Hindlimb muscle (tissue), 1 donor: ENCODE data around the gene SLAMF9. TPM values are rescaled to one million over a fixed set of nuclear protein-coding genes. Genes with fewer than 3 reads are reported as not detected.
A peak's percentile ranks its signal among the peaks of the same experiment; 100 is the strongest.

Source experiments
- DNase-seq: peaks from one replicate; pipeline ENCODE4 v3.0.0-alpha.2; 2013
- polyA plus RNA-seq: library from polyadenylated mRNA; unstranded; fragments of 120-200 nt; gene quantifications from one replicate; pipeline ENCODE4 v1.2.1, GENCODE V29; 2013; ENCODE audit not compliant: insufficient read length

Gene SLAMF9
- polyA plus RNA-seq, 1 donor = not detected

GRCh38 chr1:159932296-159933285 is 21.4 kb downstream of the SLAMF9 start:
- no peak for DNase-seq

- DNase-seq = no peak
Observed at GRCh38 chr1:159931795-159932173, 22.3 kb downstream of the SLAMF9 start.

DNA sequence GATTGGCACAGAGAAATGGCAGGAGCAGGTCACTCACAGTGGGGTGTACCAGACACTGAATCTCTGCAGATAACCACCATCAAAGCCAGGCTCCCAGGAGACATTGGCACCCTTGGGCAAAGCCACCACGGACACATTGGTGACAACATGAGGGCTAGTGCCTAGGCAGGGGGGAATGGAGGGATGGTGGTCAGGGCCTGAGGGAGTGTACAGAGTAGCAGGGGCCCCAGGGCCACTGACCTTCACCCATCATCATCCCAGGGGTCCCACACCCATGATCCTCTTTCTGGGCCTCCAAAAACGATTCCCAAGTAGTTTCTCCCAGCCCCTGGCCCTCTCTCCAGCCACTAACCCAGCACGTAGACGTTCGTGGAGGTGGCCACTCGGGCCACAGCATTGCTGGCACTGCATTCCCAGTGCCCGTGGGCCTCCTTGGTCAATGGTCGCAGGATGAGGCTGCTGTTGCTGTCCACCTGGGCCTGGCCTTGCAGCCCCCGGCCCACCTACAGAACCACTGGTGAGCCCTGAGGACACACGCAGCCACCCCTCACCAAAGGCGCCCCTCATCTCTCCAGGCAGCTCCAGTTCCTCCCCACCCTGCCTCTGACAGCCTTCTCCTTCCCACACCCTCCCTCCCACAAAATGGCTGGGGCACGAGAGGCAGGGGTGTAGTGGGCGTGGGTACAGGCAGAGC is 22.8 kb downstream of the SLAMF9 start:
- no peak for DNase-seq

DNA sequence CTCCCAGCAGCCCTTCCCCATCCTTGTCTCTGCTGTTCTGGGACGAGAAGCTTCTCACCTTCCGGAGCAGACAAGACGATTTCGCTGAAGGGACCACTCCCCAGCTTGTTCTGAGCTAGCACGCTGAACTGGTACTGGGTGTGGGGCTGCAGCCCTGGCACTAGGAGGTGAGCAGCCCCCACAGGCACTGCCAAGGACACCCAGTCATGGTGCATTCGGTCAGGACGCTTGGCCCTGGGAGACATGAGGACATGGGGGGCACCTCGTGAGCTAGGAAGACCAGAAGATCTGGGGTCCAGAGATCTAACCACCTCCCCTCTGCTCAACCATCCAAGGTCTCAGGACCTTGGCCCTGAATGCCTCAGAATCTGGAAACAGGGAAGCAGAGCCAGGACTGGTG is 23.4 kb downstream of the SLAMF9 start:
- no peak for DNase-seq

- no peak for DNase-seq
Observed at GRCh38 chr1:159930216-159930615, 23.8 kb downstream of the SLAMF9 start.

DNA sequence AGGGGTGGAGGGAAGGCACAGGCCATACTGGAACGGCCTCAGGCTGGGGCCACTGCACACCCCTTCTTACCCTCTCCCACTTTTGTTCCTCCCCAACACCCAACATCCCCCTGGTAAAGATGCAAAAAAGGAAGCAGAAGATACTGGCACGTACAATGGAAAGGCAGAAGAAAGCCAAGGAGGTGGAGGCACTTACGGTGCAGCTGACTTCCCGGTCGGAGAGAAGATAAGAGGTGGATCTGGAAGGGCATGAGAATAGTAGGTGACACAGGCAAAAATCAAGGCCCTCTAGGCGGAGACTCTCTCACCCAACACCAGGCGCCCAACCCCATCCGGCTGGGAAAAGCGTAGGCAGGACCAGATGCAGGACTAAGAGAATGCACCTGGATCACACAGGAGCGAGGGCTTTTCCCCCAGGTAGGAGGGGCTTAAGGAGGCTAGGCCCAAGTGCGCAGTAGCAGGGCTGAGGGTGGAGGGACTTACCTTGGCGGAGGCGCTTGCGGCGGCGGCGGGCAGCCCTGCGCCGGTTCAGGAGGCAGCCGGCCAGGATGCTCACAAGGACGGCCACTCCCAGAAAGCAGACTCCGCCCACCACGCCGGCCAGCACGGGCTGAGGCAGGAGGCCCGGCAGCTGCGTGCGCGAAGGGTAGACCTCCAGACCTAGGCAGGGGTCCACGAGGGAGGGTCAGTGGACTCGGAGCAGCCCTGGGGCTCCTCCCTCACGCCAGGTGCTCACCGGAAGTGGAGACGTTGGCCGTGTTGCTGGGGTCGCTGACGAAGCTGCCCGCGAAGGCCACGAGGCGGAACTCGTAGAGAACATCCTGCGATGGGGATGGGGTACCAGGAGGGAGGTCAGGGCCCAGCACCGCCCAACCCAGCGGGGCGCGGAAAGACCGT is 24.6 kb downstream of the SLAMF9 start:
- DNase-seq = no peak

DNA sequence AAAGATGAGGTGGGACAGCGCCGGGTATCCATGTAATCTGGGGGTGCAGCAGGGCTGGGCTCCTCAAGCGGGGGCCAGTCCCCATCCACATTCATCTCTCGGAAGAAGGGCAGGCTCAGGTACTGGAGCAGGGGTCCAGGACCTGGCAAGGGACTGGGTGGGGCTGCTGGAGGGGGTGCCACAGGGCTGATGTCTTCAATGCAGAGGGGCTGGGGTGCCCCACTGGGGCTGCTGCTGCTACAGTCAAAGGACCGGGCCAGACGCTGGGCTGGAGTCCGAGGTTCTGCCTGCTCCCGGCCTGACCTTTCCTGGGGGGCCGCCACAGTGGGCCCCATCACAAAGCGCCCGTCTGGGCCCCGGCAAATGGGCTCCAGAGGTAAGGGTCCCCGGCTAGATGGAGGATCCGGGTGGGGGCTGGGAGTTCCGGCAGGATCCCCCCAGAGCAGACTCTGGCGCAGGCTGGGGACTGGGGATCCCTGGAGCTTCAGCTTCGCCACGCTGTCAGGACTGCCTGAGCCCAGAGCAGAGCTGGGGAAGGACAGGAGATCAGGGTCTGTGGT is 25.5 kb downstream of the SLAMF9 start:
- no peak for DNase-seq

GRCh38 chr1:159927849-159928431 is 26.1 kb downstream of the SLAMF9 start:
- no peak for DNase-seq

DNA sequence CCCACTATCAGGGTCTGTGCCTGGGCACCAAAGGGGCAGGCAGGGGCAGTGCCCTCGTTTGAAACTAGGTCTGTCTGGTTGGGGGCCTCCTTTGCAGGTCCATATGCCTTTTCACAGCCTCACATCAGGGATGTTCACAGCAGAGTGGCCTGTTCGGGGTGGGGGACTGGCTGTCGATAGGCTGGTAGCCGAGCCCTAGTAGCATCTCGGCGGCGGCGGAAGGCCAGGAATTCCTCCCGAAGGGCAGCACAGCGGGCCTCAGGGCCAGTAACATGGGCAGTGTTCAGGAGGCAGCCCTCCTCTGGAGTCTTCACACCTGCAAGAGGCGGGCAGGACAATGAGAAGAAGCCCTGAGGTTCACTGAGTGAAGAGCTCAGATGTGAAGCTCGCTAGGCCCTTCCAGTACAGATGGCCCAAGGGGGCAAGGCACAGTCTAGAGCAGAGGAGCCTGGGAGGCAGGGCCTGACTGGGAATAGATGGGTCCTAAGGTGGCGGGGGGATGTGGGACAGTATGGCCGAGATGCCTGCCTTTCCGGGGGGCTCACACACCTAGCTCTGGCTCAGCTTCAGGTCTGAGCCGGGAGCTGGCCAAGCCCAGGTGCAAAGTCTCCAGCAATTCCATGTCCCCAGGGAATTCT is 26.7 kb downstream of the SLAMF9 start:
- DNase-seq = no peak

- DNase-seq = no peak
Observed at GRCh38 chr1:159925719-159926078, 28.3 kb downstream of the SLAMF9 start.

DNA sequence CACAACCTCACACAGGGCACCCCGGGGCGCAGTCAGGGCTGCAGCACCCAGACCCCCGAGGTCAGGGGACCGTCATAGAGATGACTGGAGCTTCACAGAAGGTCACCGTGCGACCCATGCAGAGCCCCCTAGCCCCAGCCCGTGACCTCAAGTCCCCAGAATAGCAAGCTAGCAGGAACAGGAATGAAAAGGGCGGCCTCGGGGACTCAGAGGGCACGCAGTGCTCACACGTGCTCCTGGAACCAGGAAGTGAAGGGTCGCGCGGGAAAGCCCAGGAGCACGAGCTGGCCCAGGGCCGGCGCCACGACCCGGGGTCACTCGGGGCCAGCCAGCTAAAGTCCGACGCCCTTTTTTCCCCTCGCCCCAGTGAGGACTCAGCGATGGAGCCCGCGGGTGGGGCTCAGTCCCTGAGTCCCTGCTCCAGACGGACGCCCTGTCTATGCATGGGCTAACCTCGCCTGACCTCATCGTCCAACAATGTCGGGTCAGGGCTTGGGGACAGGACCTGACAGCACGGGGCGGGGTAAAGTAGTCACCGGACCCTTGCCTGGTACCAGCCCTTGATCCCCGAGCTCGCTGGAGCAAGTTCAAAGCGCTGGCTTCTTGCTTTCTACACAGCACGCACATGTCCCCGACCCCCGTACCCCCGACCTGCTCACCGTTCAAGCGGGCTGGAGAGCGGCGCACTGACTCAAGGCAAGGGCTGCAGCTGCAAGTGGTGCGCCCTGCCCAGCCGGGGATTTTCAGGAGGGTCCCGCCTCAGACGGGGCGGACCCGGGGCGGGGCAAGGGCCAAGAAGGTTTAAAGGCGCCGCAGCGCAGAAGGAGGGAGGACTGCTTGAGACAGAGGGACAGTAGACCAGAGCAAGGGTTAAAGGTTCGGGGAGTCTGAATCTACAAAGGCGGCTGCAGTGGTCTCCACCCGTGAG is 29.0 kb downstream of the SLAMF9 start, which contains the start of gene TAGLN2:
TSS of gene TAGLN2 (minus strand) at position 717 of the 928 bp plus-strand sequence. CDS start 4,998 bp downstream, outside the sequence.
- peak; percentile 92 for DNase-seq

- DNase-seq = peak; percentile 81
Observed at GRCh38 chr1:159924025-159924790, 29.8 kb downstream of the SLAMF9 start.

GRCh38 chr1:159923203-159924024 is 30.6 kb downstream of the SLAMF9 start:
- DNase-seq = peak; percentile 86

GRCh38 chr1:159922511-159923202 is 31.4 kb downstream of the SLAMF9 start:
- peak; percentile 73 for DNase-seq

GRCh38 chr1:159921700-159922504 is 32.1 kb downstream of the SLAMF9 start:
- DNase-seq = no peak

GRCh38 chr1:159921251-159921650 is 32.8 kb downstream of the SLAMF9 start:
- DNase-seq = no peak

DNA sequence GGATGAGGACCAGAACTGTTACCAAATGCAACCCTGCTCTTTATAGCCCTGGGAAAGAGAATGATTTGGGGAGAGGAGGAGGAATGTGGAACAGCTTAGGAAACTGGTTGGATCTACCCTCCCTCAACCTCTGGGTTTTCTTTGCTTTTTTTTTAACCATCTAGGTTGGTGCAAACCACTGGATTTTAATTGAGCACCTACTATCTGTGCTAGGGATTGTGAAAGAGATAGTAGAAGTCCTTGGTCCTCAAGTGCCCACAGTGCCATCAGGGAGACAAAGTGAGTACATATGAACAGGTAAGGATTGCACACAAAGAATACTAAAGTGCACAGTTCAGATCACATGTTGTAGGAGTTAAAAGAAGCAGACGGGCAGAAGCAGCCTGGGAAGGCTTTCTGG is 33.4 kb downstream of the SLAMF9 start:
- DNase-seq = no peak
